Activated gamma-delta T cell treated with anti-CD3 and anti-CD28 coated beads, Interleukin-2, amount 50 U/mL, for 16 hours (primary cell): Measurements from ENCODE around the gene HS3ST2.
"Not testable (repeated sequence)": the region's sequence is repeated elsewhere in the genome, so short reads cannot be mapped to it uniquely, and the experiment has no call there.

Experiments
- DNase-seq: peaks from one replicate; pipeline ENCODE4 v3.0.0-alpha.2; 2020; ENCODE audit warnings: low read depth

HS3ST2 gene

GRCh38 chr16:22878955-22879354 is 65.0 kb downstream of the HS3ST2 start:
- DNase-seq = no peak

- no peak for DNase-seq
Measured at GRCh38 chr16:22879466-22879865, 65.5 kb downstream of the HS3ST2 start.

- no peak for DNase-seq
Measured at GRCh38 chr16:22882981-22883380, 69.0 kb downstream of the HS3ST2 start.

GRCh38 chr16:22885951-22886350 is 72.0 kb downstream of the HS3ST2 start:
- no peak for DNase-seq

GRCh38 chr16:22886927-22887326 is 73.0 kb downstream of the HS3ST2 start:
- DNase-seq = no peak

GRCh38 chr16:22887445-22887844 is 73.5 kb downstream of the HS3ST2 start:
- DNase-seq = no peak

GRCh38 chr16:22888791-22889190 is 74.8 kb downstream of the HS3ST2 start:
- no peak for DNase-seq

GRCh38 chr16:22890976-22891375 is 77.0 kb downstream of the HS3ST2 start:
- no peak for DNase-seq

GRCh38 chr16:22897184-22897583 is 83.2 kb downstream of the HS3ST2 start:
- no peak for DNase-seq

GRCh38 chr16:22898131-22898530 is 84.2 kb downstream of the HS3ST2 start:
- no peak for DNase-seq

GRCh38 chr16:22898874-22899348 is 84.9 kb downstream of the HS3ST2 start:
- DNase-seq = peak; percentile 21

GRCh38 chr16:22899567-22899966 is 85.6 kb downstream of the HS3ST2 start:
- DNase-seq = not testable (repeated sequence)

- no peak for DNase-seq
Measured at GRCh38 chr16:22900863-22901262, 86.9 kb downstream of the HS3ST2 start.

- no peak for DNase-seq
Measured at GRCh38 chr16:22901563-22901962, 87.6 kb downstream of the HS3ST2 start.

- DNase-seq = no peak
Measured at GRCh38 chr16:22903716-22904115, 89.8 kb downstream of the HS3ST2 start.

GRCh38 chr16:22912654-22913053 is 98.7 kb downstream of the HS3ST2 start:
- DNase-seq = no peak

- DNase-seq = no peak
Measured at GRCh38 chr16:22915003-22915402, 101.0 kb downstream of the HS3ST2 start.

GRCh38 chr16:22923491-22923890 is 109.5 kb downstream of the HS3ST2 start:
- no peak for DNase-seq

- no peak for DNase-seq
Measured at GRCh38 chr16:22924492-22924891, 110.5 kb downstream of the HS3ST2 start.

- DNase-seq = no peak
Measured at GRCh38 chr16:22926105-22926751, 112.3 kb downstream of the HS3ST2 start.

GRCh38 chr16:22927306-22927705 is 113.3 kb downstream of the HS3ST2 start:
- DNase-seq = no peak

- DNase-seq = no peak
Measured at GRCh38 chr16:22928882-22929435, 115.0 kb downstream of the HS3ST2 start.

GRCh38 chr16:22929461-22929860 is 115.5 kb downstream of the HS3ST2 start:
- DNase-seq = no peak
